ENCODE measurements around the gene ARVCF. TPM values are rescaled to one million over a fixed set of nuclear protein-coding genes. Genes with fewer than 3 reads are reported as not detected.

Gene ARVCF
- total RNA-seq, 1 donor from 2014 or later, result 101 TPM

DNA sequence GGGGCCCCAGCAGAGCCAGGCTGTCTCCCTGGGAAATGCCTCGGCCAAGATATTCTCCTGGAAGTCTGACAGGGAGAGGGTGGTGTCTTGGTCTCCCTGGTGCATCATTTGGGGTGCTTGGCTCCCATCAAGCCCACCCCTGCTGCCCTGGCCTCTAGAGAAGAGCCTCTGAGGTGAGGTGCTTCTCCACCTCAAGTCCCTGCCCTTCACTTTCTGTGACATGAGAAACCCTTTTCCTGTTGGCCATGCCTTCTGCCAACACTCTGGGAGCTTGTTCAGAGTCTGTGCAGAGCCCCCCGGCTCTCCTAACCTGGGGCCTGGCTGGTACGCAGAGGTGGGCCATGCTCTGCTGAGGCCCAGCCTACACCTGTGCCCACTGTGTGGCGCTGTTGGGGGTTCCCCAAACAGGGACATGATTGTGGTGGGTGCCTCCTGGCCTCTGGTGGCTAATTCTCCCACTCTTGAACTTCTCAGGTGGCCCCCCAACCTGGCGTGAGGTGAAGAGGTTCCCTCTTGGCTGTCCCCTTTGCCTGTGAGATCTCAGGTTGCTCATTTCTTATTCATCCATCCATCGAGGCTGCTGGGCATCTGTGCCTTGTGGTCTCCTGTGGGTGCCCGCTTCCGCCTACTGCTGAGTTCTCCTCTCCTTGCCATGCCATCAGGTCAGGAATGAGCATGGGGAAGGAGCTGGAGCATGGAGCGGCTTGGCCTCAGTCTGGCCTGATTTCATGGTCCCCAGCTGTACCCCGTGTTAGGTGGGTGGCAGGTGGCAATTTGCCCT lies 44.3 kb upstream of the ARVCF start:
- no peak for DNase-seq (ENCODE audit: low spot score, unreplicated experiment)
- H3K27me3 Mint-ChIP-seq, result no peaks in the 10 kb centered on the region
- H3K4me1 Mint-ChIP-seq (ENCODE audit: low read depth), result no peaks in the 10 kb centered on the region
- H3K36me3 Mint-ChIP-seq (ENCODE audit: insufficient read depth), result peaks cover 5% of the 10 kb centered on the region
- no peak overlapping the region for H3K4me3 Mint-ChIP-seq (ENCODE audit: low read depth)
- H3K9me3 Mint-ChIP-seq (ENCODE audit: low read depth), result no peaks in the 10 kb centered on the region
- TF ChIP-seq, protein P1, sequence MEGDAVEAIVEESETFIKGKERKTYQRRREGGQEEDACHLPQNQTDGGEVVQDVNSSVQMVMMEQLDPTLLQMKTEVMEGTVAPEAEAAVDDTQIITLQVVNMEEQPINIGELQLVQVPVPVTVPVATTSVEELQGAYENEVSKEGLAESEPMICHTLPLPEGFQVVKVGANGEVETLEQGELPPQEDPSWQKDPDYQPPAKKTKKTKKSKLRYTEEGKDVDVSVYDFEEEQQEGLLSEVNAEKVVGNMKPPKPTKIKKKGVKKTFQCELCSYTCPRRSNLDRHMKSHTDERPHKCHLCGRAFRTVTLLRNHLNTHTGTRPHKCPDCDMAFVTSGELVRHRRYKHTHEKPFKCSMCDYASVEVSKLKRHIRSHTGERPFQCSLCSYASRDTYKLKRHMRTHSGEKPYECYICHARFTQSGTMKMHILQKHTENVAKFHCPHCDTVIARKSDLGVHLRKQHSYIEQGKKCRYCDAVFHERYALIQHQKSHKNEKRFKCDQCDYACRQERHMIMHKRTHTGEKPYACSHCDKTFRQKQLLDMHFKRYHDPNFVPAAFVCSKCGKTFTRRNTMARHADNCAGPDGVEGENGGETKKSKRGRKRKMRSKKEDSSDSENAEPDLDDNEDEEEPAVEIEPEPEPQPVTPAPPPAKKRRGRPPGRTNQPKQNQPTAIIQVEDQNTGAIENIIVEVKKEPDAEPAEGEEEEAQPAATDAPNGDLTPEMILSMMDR (IDR thresholded peaks at IDR 0.05; ENCODE audit: unreplicated experiment), result no peak
- H3K27ac Mint-ChIP-seq, result no peak overlapping the region

DNA sequence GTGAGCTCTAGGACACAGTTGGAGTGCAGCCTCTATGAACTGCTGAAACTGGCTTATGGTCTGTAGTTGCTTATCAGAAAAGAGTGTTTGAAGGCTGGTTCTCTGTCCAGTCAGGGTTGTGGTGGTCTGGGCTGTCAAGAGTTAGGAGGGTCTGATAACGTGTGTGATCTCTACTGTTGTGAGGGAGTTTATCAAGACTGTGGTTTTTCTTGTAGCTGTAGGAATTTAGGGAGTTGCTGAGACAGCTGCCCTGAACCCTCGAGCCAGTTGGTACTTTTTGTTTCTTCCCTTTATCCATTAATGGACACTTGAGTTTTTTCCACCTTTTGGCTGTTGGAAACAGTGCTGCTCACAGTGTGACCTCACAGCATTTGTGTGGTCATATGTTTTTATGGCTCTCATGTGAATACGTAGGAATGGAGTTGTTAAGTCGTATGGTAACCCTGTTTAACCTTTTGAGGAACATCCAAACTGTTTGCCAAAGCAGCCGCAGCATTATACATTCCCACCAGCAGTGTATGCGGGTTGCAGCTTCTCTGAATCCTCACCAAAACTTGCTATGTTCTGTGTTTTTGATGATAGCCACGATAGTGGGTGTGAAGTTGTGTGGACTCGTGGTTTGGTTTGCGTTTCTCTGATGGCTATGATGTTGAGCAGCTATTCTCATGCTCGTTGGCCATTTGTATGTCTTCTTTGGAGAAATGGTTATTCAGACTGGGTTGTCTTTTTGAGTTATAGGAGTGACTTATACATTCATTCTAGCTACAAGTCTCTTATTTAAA lies 42.6 kb upstream of the ARVCF start:
- no peaks in the 10 kb centered on the region for H3K27me3 Mint-ChIP-seq
- H3K36me3 Mint-ChIP-seq (ENCODE audit: insufficient read depth), result peaks cover 5% of the 10 kb centered on the region
- DNase-seq (ENCODE audit: low spot score, unreplicated experiment), result no peak
- no peaks in the 10 kb centered on the region for H3K4me1 Mint-ChIP-seq (ENCODE audit: low read depth)
- no peak overlapping the region for H3K4me3 Mint-ChIP-seq (ENCODE audit: low read depth)
- TF ChIP-seq, protein P1 (IDR thresholded peaks at IDR 0.05; ENCODE audit: unreplicated experiment), result no peak
- H3K27ac Mint-ChIP-seq, result no peak overlapping the region
- H3K9me3 Mint-ChIP-seq (ENCODE audit: low read depth), result no peaks in the 10 kb centered on the region

DNA sequence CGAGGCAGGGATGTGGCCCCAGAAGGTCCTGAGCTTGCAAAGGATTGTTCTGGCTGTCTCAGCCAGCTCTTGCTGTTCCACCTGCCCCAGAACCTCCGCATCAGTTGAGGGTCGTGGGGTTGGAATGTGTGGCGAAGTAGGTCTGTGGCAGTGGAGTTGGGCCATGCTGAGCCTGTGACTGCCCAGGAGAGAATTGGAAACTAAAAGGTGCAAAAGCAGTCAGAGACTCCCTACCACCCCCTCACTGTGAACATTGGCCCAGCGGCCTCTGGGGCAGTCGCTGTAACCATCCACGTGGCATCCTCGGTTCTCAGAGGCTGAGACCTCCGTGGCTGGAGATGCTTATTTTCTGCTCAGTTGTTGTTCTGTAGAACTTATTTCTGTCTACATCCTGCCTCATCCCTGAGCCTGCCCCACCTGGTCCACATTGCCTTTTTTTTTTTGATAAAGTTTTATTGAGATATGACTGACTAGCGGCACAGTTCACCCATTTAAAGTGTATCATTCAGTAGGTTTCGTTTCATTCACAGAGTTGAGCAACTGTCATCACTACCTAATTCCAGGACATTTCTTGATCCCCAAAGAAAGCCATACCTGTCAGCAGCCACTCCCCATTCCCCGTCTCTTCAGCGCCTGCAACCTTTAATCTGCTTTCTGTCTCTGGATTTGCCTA lies 41.1 kb upstream of the ARVCF start:
- H3K27me3 Mint-ChIP-seq, result no peaks in the 10 kb centered on the region
- DNase-seq (ENCODE audit: low spot score, unreplicated experiment), result no peak
- peaks cover 5% of the 10 kb centered on the region for H3K36me3 Mint-ChIP-seq (ENCODE audit: insufficient read depth)

DNA sequence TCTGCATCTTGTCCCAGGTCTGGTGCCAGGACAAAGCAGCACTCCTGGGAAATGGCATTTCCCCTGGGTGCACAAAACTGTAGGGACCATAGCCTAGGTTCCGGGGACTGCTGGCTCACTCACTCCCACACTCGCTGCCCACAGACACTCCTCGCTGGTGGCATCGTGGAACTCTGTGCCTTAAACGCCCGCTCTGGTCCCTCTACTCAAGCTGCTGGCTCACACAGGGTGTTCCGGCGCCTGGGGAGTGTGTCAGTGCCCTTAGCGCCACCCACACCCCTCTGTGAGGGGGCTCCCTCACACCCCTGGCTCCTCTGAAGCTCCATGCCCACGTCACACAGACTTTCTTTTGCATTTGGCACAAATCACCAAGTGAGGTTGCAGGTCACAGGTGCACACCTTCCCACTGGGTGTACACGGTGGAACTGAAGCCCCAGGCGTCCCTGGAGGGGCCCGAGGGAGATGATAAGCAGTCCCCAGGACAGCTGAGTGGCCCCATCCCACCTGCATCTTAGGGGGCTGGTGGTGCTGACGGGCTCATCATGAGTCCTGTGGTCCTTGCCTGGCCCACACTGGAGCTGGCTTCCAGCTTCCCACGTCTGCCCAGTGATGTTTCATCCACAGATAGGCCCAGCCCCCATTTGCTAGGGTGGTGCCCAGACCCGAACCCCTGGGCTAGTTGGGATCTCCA lies 40.2 kb upstream of the ARVCF start:
- no peaks in the 10 kb centered on the region for H3K4me1 Mint-ChIP-seq (ENCODE audit: low read depth)
- no peaks in the 10 kb centered on the region for H3K9me3 Mint-ChIP-seq (ENCODE audit: low read depth)
- TF ChIP-seq, protein P1 (IDR thresholded peaks at IDR 0.05; ENCODE audit: unreplicated experiment), result no peak
- H3K27ac Mint-ChIP-seq, result no peak overlapping the region
- H3K4me3 Mint-ChIP-seq (ENCODE audit: low read depth), result no peak overlapping the region
- H3K27me3 Mint-ChIP-seq, result no peaks in the 10 kb centered on the region
- DNase-seq (ENCODE audit: low spot score, unreplicated experiment), result no peak
- peaks cover 5% of the 10 kb centered on the region for H3K36me3 Mint-ChIP-seq (ENCODE audit: insufficient read depth)

More for the DNA sequence above, 41.1 kb upstream of the ARVCF start:
- H3K4me1 Mint-ChIP-seq (ENCODE audit: low read depth), result no peaks in the 10 kb centered on the region
- H3K27ac Mint-ChIP-seq, result no peak overlapping the region
- H3K4me3 Mint-ChIP-seq (ENCODE audit: low read depth), result no peak overlapping the region
- H3K9me3 Mint-ChIP-seq (ENCODE audit: low read depth), result no peaks in the 10 kb centered on the region
- TF ChIP-seq, protein P1 (IDR thresholded peaks at IDR 0.05; ENCODE audit: unreplicated experiment), result no peak

DNA sequence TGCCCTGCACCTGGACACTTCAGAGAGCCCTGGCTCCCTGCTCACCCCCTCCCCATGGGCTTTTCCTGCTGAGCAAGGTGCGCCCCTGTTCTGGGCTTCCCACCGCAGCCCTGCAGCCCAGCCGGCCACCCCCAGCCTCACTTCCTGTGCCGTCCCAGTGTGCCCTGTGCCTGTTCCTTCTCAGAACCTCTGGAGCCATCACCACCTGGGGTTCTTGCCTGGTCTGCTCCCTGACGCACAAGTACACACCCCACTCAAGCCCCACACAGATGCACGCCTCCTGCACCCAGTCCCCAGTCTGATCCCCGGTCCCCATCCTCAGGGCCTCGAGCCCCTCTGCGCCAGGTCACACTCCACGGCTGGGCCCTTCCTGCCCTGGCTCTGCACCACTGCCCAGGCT lies 39.5 kb upstream of the ARVCF start:
- Mint-ChIP-seq H3K27ac (no peak overlapping the region), H3K9me3 (ENCODE audit: low read depth) (no peaks in the 10 kb centered on the region), H3K4me3 (ENCODE audit: low read depth) (no peak overlapping the region), H3K36me3 (ENCODE audit: insufficient read depth) (peaks cover 5% of the 10 kb centered on the region), H3K4me1 (ENCODE audit: low read depth) (no peaks in the 10 kb centered on the region), H3K27me3 (no peaks in the 10 kb centered on the region)
- TF ChIP-seq, protein P1 (IDR thresholded peaks at IDR 0.05; ENCODE audit: unreplicated experiment), result no peak
- no peak for DNase-seq (ENCODE audit: low spot score, unreplicated experiment)
